Cardiac muscle cell (in vitro differentiated cells and primary cell): Measurements from ENCODE around the gene IFI27L1. TPM values are rescaled to one million over a fixed set of nuclear protein-coding genes. Genes with fewer than 3 reads are reported as not detected.

Source experiments
- DNase-seq, 2 donors: peaks; one replicate each; pipeline versions ENCODE4 v3.0.0 to v3.0.0-alpha.2; 2010 to 2017; ENCODE audit warnings: low read depth in 1 of 2, low spot score in 1 of 2
- H3K27ac ChIP-seq: fragments of 200-600 bp; sonication (generic); 2 replicates; pipeline ENCODE4 v1.5.1; 2016
- H3K27me3 ChIP-seq: fragments of 200-600 bp; sonication (generic); 2 replicates; pipeline ENCODE4 v1.6.0; 2016; ENCODE audit warnings: control low read depth
- H3K36me3 ChIP-seq: fragments of 200-600 bp; sonication (generic); 2 replicates; pipeline ENCODE4 v1.5.1; 2016; ENCODE audit warnings: control low read depth
- H3K4me1 ChIP-seq: fragments of 200-600 bp; sonication (generic); 2 replicates; pipeline ENCODE4 v1.8.1; 2017; ENCODE audit warnings: low read depth, mild to moderate bottlenecking, mixed run types
- H3K4me3 ChIP-seq: fragments of 200-600 bp; sonication (generic); 2 replicates; pipeline ENCODE4 v1.5.1; 2016; ENCODE audit warnings: mild to moderate bottlenecking
- H3K9me3 ChIP-seq: fragments of 200-600 bp; sonication (generic); 2 replicates; pipeline ENCODE4 v1.5.1; 2017; ENCODE audit warnings: low read depth, mild to moderate bottlenecking, control low read depth
- CTCF ChIP-seq: IDR thresholded peaks from 2 replicates; pipeline ENCODE4 v1.5.1; 2012; ENCODE audit warnings: low read depth, mild to moderate bottlenecking, low read length
- polyA plus RNA-seq: library from polyadenylated mRNA; unstranded; fragments of >200 nt; fragmentation: Nextera tagmentation; extraction: Ambion mirVana; gene quantifications from 2 replicates; pipeline ENCODE4 v1.2.1, GENCODE V29; 2016
- total RNA-seq: library from RNA; depleted of rRNA; stranded (reverse); fragments of >200 nt; gene quantifications from 2 replicates; pipeline ENCODE4 v1.2.3, GENCODE V29; 2016

Gene IFI27L1
- total and polyA plus RNA-seq, 2 experiments from 2014 or later, result 75.5 to 95.4 TPM

DNA sequence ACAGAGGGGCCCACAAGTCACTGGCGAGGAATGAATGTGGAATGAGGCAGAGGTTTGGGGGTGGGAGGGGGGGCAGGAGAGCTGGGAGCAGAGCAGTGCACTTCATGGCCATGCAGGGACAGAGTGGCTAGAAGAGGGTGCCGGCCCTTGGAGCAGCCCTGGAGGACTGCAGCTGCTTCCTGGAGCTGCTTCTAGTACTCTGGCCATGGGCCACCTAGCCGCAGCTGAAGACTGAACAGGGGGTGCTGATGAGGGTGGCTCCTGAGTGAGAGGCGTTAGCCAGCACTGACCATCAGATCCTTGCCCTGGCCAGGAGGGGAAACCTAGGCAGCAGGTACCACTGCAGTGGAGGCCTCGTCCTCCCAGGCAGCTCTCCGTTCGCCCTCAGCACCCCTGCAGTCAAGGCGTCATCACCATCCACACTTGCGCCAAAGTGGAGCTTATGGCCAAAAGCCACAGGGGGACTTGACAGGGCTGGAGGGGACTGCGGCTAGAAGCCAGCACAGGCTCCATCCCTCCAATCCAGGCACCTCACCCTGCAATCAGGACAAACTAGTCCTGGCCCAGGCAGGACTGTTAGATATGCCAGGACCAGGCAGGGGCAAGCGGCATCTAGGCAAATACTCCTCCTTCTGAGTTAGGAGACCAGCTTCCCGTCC, 38.5 kb upstream of the IFI27L1 start:
- Histone ChIP-seq H3K36me3 (peaks cover 7% of the 10 kb centered on the region), H3K27ac (no peak overlapping the region), H3K4me3 (no peak overlapping the region), H3K4me1 (no peaks in the 10 kb centered on the region), H3K27me3 (no peaks in the 10 kb centered on the region), H3K9me3 (no peaks in the 10 kb centered on the region)
- DNase-seq, result no peak
- TF ChIP-seq CTCF, result no peak

DNA sequence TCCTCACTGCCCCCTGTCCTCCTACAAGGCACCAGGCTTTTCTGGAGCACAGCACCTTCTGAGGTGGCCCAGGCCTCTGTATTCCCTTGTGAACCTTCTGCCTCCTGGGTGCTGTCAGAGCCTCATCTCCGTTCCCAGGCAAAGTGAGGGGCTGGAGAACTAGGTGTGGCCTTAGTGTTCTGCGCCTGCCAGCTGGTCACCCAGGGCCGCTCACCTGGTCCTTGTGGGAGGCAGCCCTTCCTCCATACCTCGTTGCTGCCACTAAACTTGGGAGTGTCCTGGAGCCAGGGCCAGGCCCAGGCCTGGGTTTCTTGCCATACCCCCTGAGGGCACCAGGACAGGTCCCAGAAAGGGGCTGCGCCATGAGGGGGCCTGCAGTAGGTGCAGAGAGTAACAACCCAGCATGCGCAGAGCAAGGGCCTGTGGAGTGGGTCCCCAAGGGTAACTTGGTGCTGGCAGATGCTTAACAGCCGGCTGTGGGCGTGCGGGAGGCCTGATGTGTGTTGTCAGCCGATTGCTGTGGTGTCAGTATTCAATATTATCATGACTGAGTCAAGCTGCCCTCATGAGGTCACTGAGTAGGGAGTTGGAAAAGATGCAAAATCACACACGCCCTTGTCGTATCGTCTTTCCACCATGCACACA, 37.9 kb upstream of the IFI27L1 start:
- TF ChIP-seq CTCF, result no peak
- H3K36me3 ChIP-seq, result peaks cover 14% of the 10 kb centered on the region
- peak in 1 of 2 donors; percentile 40 for DNase-seq

DNA sequence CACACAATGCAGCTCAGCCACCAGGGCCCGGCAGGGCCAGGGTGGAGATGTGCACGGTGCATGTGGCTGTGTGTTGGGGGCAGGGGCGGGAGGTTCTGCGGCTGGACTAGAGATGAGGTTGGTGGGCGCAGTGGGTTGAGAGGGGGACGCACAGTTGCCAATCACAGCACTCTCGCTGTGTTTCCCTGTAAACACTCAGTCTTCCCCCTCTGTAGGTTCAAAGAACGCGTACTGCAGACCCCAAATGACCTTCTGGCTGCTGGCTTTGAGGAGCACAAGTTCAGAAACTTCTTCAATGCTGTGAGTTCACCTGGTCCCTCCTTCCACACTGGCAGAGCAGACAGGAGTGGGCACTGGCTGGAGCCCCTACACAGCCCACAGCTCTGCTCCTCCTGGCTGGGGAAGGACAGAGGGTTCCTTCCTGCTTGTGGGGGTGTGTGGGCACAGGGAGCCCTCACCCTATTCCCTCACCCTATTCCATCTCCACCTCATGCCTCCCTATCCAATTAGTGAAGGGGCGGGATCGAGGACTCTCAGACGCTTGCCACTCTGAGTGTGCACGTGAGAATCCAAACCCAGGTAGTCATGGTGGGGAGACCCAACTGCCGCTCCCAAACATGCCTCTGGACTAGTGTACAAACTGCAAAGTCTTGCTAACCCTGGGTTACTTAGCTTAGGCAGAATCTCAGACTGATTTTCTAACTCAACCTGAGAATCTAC, 37.2 kb upstream of the IFI27L1 start:
- Histone ChIP-seq H3K27ac (no peak overlapping the region), H3K27me3 (no peaks in the 10 kb centered on the region), H3K4me3 (no peak overlapping the region), H3K36me3 (peaks cover 19% of the 10 kb centered on the region), H3K9me3 (no peaks in the 10 kb centered on the region), H3K4me1 (no peaks in the 10 kb centered on the region)
- TF ChIP-seq CTCF, result no peak
- no peak for DNase-seq

More for the DNA sequence above, 37.9 kb upstream of the IFI27L1 start:
- Histone ChIP-seq H3K4me3 (no peak overlapping the region), H3K9me3 (no peaks in the 10 kb centered on the region), H3K27ac (no peak overlapping the region), H3K27me3 (no peaks in the 10 kb centered on the region), H3K4me1 (no peaks in the 10 kb centered on the region)

DNA sequence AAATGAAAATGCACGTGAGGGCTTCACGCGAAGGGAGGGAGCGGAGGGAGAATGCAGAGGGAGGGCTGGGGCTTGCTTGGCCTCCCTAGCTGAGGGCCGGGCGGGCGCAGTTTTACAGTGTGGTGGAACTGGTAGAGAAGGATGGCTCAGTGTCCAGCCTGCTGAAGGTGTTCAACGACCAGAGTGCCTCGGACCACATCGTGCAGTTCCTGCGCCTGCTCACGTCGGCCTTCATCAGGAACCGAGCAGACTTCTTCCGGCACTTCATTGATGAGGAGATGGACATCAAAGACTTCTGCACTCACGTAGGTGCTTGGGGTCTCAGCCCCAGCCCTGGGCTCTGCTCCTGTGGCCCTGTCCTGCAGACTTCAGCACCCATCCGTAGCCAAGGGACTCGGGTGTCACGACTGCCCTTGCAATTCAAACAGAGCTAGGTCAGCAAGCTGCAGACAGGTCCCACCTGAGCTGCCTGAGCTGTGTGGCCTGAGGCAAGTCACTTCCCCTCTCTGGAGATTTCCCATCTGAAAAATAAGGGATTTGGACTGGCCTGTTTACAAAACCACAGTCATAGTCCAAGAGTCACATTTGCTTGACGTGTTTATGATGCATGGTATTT, 36.5 kb upstream of the IFI27L1 start:
- no peaks in the 10 kb centered on the region for H3K27me3 ChIP-seq
- H3K36me3 ChIP-seq, result peaks cover 25% of the 10 kb centered on the region
- no peak overlapping the region for H3K4me3 ChIP-seq
- no peaks in the 10 kb centered on the region for H3K4me1 ChIP-seq
- DNase-seq, result no peak
- TF ChIP-seq CTCF, result no peak
- no peaks in the 10 kb centered on the region for H3K9me3 ChIP-seq
- H3K27ac ChIP-seq, result no peak overlapping the region

DNA sequence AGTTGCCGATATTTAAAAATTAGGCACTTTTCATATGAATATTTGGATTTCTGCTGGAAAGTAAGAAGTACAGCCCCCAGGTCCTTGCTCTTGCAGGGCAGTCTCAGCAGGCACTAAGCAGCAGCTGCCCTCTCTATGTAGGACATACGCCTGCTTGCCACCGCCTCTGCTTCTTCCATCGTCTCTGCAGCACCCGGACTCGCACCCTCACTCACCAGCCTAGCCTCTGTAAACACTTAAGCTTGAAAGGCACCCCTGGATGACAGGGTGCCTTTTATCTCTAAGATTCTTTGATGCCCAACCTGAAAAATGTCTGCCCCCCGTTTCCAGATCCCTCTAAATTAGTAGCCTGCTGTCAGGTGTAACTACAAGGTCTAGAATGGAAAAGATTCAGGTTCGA, 36.0 kb upstream of the IFI27L1 start:
- peaks cover 3% of the 10 kb centered on the region for H3K4me1 ChIP-seq
- TF ChIP-seq CTCF, result no peak
- H3K27ac ChIP-seq, result no peak overlapping the region
- no peak overlapping the region for H3K4me3 ChIP-seq
- H3K27me3 ChIP-seq, result no peaks in the 10 kb centered on the region
- peaks cover 30% of the 10 kb centered on the region for H3K36me3 ChIP-seq
- DNase-seq, result no peak
- no peaks in the 10 kb centered on the region for H3K9me3 ChIP-seq
